Dendritic cell treated with granulocyte-macrophage colony-stimulating factor and Interleukin-4, amounts not matched to agents 40 ng/mL and 50 ng/mL, for 4 days (primary cell): ENCODE data around the gene CSMD2.
"Not testable (repeated sequence)": the region's sequence is repeated elsewhere in the genome, so short reads cannot be mapped to it uniquely, and the experiment has no call there.

Experiments used
- H3K27ac Mint-ChIP-seq: one replicate; pipeline ENCODE4 v1.8.0; 2022; ENCODE audit warnings: mild to moderate bottlenecking, mixed read lengths
- H3K27me3 Mint-ChIP-seq: one replicate; pipeline ENCODE4 v1.8.0; 2022; ENCODE audit warnings: mild to moderate bottlenecking, mixed read lengths
- H3K36me3 Mint-ChIP-seq: one replicate; pipeline ENCODE4 v1.8.0; 2022; ENCODE audit warnings: low read depth, mixed read lengths
- H3K4me1 Mint-ChIP-seq: one replicate; pipeline ENCODE4 v1.8.0; 2022; ENCODE audit warnings: low read depth, mixed read lengths
- H3K4me3 Mint-ChIP-seq: one replicate; pipeline ENCODE4 v1.8.0; 2022; ENCODE audit warnings: mild to moderate bottlenecking, moderate library complexity, mixed read lengths
- H3K9me3 Mint-ChIP-seq: one replicate; pipeline ENCODE4 v1.8.0; 2022; ENCODE audit warnings: mixed read lengths
- intact Hi-C: fragments of 100-400 bp; cut with micrococcal nuclease; formaldehyde crosslinking; loops from one replicate; pipeline ENCODE4 v1.15.0; 2022

The CSMD2 gene

DNA sequence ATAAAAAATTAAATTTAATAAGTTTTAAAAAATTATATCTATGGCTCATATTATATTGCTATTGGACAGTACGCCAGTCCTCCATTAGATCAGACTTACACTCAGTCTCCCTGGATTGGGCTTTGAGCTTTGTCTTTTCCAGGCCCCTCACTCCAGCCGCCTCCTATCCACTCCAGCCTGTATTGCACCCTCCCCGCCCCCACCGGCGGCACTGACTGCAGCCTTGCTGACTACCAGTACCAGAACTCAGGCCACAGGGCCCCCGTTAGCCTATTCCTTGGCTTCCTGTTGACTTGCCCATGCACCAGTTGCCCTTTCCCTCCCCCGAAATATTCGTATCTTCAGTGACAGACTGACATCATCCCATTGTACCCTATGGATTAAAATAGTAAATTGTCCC is 127.9 kb downstream of the CSMD2 start:
- Mint-ChIP-seq H3K9me3 (no peaks in the 10 kb centered on the region), H3K4me3 (no peak overlapping the region), H3K27ac (no peak overlapping the region), H3K4me1 (no peaks in the 10 kb centered on the region), H3K27me3 (peaks cover 3% of the 10 kb centered on the region), H3K36me3 (no peaks in the 10 kb centered on the region)
- intact Hi-C loops = no loop called here

DNA sequence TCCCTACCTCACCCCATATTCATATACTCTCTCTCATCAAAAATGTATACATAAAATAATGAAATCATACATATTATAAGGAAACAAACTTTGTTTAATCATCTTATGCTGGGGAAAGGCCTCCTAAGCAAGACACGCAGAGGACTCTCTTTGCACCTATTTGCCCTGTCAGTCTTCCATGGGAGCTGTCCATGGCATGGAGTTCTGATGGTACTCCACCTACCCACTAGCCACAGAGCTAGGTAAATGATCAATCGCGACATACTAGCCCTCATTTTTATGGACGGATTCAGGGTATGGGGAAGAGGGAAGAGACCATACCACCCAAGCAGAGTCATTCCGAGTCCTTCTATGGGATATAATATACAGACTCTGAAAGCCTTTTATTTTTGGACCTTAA is 131.0 kb downstream of the CSMD2 start:
- H3K27me3 Mint-ChIP-seq = peaks cover 7% of the 10 kb centered on the region
- no peaks in the 10 kb centered on the region for H3K36me3 Mint-ChIP-seq
- no peaks in the 10 kb centered on the region for H3K9me3 Mint-ChIP-seq
- intact Hi-C loops = no loop called here
- no peak overlapping the region for H3K27ac Mint-ChIP-seq
- no peaks in the 10 kb centered on the region for H3K4me1 Mint-ChIP-seq
- no peak overlapping the region for H3K4me3 Mint-ChIP-seq

DNA sequence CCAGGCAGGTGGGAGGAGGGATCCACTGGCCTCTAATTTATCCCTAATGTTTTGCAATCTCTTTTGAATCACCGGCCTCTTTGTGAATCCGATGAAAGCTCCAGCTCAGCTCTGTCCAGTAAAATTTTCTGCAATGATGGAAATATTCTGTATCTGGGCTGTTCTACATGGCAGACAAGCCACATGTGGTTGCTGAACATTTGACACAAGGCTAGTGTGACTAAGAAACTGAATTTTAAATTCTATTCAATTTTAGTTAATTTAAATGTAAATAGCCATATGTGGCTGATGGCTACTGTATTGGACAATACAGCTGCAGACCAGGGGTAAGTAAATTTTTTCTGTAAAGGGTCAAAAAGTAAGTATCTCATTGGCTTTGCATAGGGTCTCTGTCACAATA is 135.1 kb downstream of the CSMD2 start:
- no peak overlapping the region for H3K27ac Mint-ChIP-seq
- no peaks in the 10 kb centered on the region for H3K36me3 Mint-ChIP-seq
- no peak overlapping the region for H3K4me3 Mint-ChIP-seq
- no peaks in the 10 kb centered on the region for H3K9me3 Mint-ChIP-seq
- H3K27me3 Mint-ChIP-seq = peaks cover 9% of the 10 kb centered on the region
- H3K4me1 Mint-ChIP-seq = no peaks in the 10 kb centered on the region
- intact Hi-C loops = no loop called here

- intact Hi-C loops = no loop called here
- no peak overlapping the region for H3K27ac Mint-ChIP-seq
- H3K4me1 Mint-ChIP-seq = no peaks in the 10 kb centered on the region
- H3K27me3 Mint-ChIP-seq = peaks cover 10% of the 10 kb centered on the region
- H3K4me3 Mint-ChIP-seq = no peak overlapping the region
- H3K36me3 Mint-ChIP-seq = no peaks in the 10 kb centered on the region
- no peaks in the 10 kb centered on the region for H3K9me3 Mint-ChIP-seq
Measured at GRCh38 chr1:34029515-34029914, 135.5 kb downstream of the CSMD2 start.

GRCh38 chr1:34028381-34029055 is 136.5 kb downstream of the CSMD2 start:
- Mint-ChIP-seq H3K27me3 (peaks cover 10% of the 10 kb centered on the region), H3K4me1 (no peaks in the 10 kb centered on the region)
- intact Hi-C loops = no loop called here

DNA sequence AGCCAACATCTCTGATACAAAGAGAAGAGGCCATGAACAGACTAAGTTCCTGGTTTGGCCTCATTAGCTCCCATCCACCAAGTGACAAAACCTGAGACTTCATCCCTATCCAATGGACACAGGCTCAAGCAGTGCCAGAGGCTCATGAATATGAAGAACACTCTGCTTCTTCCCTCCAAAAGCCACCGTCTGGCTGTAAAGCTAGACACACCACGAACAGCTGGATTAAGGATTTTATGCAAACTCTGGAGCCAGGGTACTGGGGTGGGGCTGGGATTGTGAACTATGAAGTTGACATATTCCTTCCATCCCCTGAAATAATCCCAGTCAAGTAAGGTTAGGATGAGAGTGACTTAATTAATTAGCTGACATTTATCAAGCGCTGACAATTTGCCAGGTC is 139.4 kb downstream of the CSMD2 start:
- no peaks in the 10 kb centered on the region for H3K9me3 Mint-ChIP-seq
- H3K4me1 Mint-ChIP-seq = no peaks in the 10 kb centered on the region
- H3K4me3 Mint-ChIP-seq = no peak overlapping the region
- H3K36me3 Mint-ChIP-seq = no peaks in the 10 kb centered on the region
- no peak overlapping the region for H3K27ac Mint-ChIP-seq
- intact Hi-C loops = no loop called here
- peaks cover 8% of the 10 kb centered on the region for H3K27me3 Mint-ChIP-seq

More at GRCh38 chr1:34028381-34029055, 136.5 kb downstream of the CSMD2 start:
- no peak overlapping the region for H3K4me3 Mint-ChIP-seq
- H3K36me3 Mint-ChIP-seq = no peaks in the 10 kb centered on the region
- no peaks in the 10 kb centered on the region for H3K9me3 Mint-ChIP-seq
- H3K27ac Mint-ChIP-seq = no peak overlapping the region

DNA sequence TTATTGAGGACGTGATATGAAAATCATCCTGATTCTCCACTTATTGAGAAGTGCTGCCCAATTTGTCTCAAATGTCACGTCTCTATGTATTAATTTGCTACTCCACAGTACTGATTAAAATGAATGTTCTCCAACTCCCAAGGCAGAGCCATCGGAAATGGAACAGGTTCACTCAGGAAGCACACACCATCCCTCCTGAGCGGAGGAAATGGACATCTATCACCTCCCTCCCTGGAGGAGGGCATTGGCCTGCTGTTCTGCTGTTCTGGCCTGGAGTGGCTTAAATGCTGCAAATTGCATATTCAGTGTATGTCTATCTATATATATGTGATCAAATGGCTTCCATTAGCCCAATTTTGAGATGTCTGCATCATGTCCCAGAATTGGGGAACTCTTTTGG is 140.5 kb downstream of the CSMD2 start:
- H3K4me1 Mint-ChIP-seq = no peaks in the 10 kb centered on the region
- H3K9me3 Mint-ChIP-seq = no peaks in the 10 kb centered on the region
- intact Hi-C loops = no loop called here
- no peak overlapping the region for H3K27ac Mint-ChIP-seq
- H3K4me3 Mint-ChIP-seq = no peak overlapping the region
- H3K36me3 Mint-ChIP-seq = no peaks in the 10 kb centered on the region
- H3K27me3 Mint-ChIP-seq = peaks cover 5% of the 10 kb centered on the region

DNA sequence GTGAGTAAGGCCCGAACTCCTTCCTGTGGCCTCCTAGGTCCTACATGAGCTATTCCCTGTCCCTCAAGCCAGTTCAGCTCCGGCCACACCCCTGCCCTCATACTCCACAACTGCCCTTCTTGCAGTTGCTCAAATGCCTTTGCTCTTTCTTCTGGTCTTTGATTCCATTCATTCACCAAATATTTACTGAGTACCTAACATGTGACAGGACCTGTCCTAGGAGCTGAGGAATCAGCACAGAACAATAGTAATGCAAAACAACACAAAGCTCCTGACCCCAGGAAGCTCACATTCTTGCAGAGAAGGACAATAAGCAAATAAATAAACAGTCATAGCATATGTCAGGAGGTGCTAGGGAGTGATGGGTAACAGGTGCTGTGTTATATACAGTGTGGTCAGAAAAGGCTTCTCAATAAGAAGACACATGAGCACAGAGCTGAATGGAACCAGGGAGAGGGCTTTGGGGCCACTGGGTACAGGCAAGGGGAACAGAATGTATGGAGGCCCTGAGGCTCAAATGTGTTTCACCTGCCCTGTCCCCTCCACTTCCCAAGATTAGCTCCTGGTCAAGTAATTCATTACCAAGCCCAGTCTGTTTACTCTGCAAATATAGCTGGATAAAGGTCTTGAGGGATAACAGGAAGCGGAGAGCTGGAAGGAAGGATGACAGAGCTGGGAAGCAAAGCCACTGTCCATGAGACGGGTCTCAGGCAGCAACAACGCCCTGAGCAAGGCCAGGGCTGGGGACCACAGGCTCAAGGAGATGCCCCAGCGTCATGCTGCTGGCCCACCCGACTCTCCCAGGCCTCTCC is 145.1 kb downstream of the CSMD2 start:
- no peaks in the 10 kb centered on the region for H3K9me3 Mint-ChIP-seq
- no peaks in the 10 kb centered on the region for H3K4me1 Mint-ChIP-seq
- H3K27ac Mint-ChIP-seq = no peak overlapping the region
- H3K27me3 Mint-ChIP-seq = peaks cover under 1% of the 10 kb centered on the region
- no peaks in the 10 kb centered on the region for H3K36me3 Mint-ChIP-seq
- intact Hi-C loops = no loop called here
- no peak overlapping the region for H3K4me3 Mint-ChIP-seq

DNA sequence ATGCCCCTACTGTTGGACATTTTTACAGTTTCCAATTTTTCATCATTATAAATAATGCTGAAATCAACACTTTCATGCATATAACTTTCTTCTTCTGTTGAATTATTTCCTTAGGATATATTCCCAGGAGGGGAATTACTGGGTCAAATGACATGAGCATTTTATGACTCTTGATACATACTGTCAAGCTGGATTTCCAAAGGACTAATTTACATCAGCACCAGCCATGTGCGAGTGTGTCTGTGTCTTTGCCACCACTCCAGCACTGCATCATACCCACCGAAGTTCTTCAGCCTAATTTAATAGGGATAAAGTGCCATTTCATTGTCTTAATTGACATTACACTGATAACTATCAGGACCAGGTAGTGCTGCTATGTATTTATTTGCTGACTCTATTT is 146.7 kb downstream of the CSMD2 start:
- peaks cover 4% of the 10 kb centered on the region for H3K27me3 Mint-ChIP-seq
- H3K27ac Mint-ChIP-seq = no peak overlapping the region
- no peaks in the 10 kb centered on the region for H3K4me1 Mint-ChIP-seq
- intact Hi-C loops = no loop called here
- no peak overlapping the region for H3K4me3 Mint-ChIP-seq
- no peaks in the 10 kb centered on the region for H3K36me3 Mint-ChIP-seq
- H3K9me3 Mint-ChIP-seq = no peaks in the 10 kb centered on the region

GRCh38 chr1:34016281-34016680 is 148.7 kb downstream of the CSMD2 start:
- H3K9me3 Mint-ChIP-seq, H3K36me3 Mint-ChIP-seq, H3K27me3 Mint-ChIP-seq, H3K4me1 Mint-ChIP-seq, H3K27ac Mint-ChIP-seq, H3K4me3 Mint-ChIP-seq, intact Hi-C loops: not testable (repeated sequence)

- no peaks in the 10 kb centered on the region for H3K4me1 Mint-ChIP-seq
- H3K36me3 Mint-ChIP-seq = no peaks in the 10 kb centered on the region
- H3K9me3 Mint-ChIP-seq = no peaks in the 10 kb centered on the region
- intact Hi-C loops = no loop called here
- peaks cover 9% of the 10 kb centered on the region for H3K27me3 Mint-ChIP-seq
- H3K4me3 Mint-ChIP-seq = no peak overlapping the region
- H3K27ac Mint-ChIP-seq = no peak overlapping the region
Measured at GRCh38 chr1:34013958-34014737, 150.9 kb downstream of the CSMD2 start.

- Mint-ChIP-seq H3K4me1 (no peaks in the 10 kb centered on the region), H3K9me3 (no peaks in the 10 kb centered on the region), H3K36me3 (no peaks in the 10 kb centered on the region), H3K27me3 (peaks cover 11% of the 10 kb centered on the region), H3K4me3 (no peak overlapping the region), H3K27ac (no peak overlapping the region)
- intact Hi-C loops = no loop called here
Measured at GRCh38 chr1:34013136-34013535, 151.9 kb downstream of the CSMD2 start.

- no peaks in the 10 kb centered on the region for H3K36me3 Mint-ChIP-seq
- H3K4me3 Mint-ChIP-seq = no peak overlapping the region
- no peak overlapping the region for H3K27ac Mint-ChIP-seq
- H3K27me3 Mint-ChIP-seq = peaks cover 11% of the 10 kb centered on the region
- H3K4me1 Mint-ChIP-seq = no peaks in the 10 kb centered on the region
- intact Hi-C loops = no loop called here
- H3K9me3 Mint-ChIP-seq = no peaks in the 10 kb centered on the region
Measured at GRCh38 chr1:34009340-34009985, 155.6 kb downstream of the CSMD2 start.

GRCh38 chr1:34007760-34008159 is 157.3 kb downstream of the CSMD2 start:
- Mint-ChIP-seq H3K27ac (no peak overlapping the region), H3K27me3 (peaks cover 7% of the 10 kb centered on the region), H3K36me3 (no peaks in the 10 kb centered on the region), H3K4me3 (no peak overlapping the region), H3K9me3 (no peaks in the 10 kb centered on the region), H3K4me1 (no peaks in the 10 kb centered on the region)
- intact Hi-C loops = no loop called here
